ENCODE measurements around the gene COMT.

- TF ChIP-seq CTCF (IDR thresholded peaks at IDR 0.05) (no peak), POLR2A (IDR thresholded peaks at IDR 0.05) (no peak)
These were observed 71.3 kb downstream of the COMT start for GRCh38 chr22:20012741-20013331.

Data from Peyer's patch (tissue), 4 donors.